Glutamatergic neuron (in vitro differentiated cells): ENCODE data around the gene INTS11. TPM values are rescaled to one million over a fixed set of nuclear protein-coding genes. Genes with fewer than 3 reads are reported as not detected.

Source experiments
- DNase-seq: peaks from one replicate; pipeline ENCODE4 v3.0.0; 2022
- H3K27ac Mint-ChIP-seq: one replicate; pipeline ENCODE4 v1.8.0; 2020; ENCODE audit warnings: mild to moderate bottlenecking, mixed read lengths, inconsistent platforms; ENCODE audit not compliant: unreplicated experiment
- H3K27me3 Mint-ChIP-seq: one replicate; pipeline ENCODE4 v1.8.0; 2020; ENCODE audit warnings: mild to moderate bottlenecking, moderate library complexity, mixed read lengths, inconsistent platforms; ENCODE audit not compliant: unreplicated experiment
- H3K36me3 Mint-ChIP-seq: one replicate; pipeline ENCODE4 v1.8.0; 2020; ENCODE audit warnings: mild to moderate bottlenecking, mixed read lengths, inconsistent platforms; ENCODE audit not compliant: unreplicated experiment
- H3K4me1 Mint-ChIP-seq: one replicate; pipeline ENCODE4 v1.8.0; 2020; ENCODE audit warnings: mild to moderate bottlenecking, low read depth, mixed read lengths, inconsistent platforms; ENCODE audit not compliant: unreplicated experiment
- H3K4me3 Mint-ChIP-seq: one replicate; pipeline ENCODE4 v1.8.0; 2020; ENCODE audit warnings: mild to moderate bottlenecking, mixed read lengths, inconsistent platforms; ENCODE audit not compliant: unreplicated experiment
- H3K9me3 Mint-ChIP-seq: one replicate; pipeline ENCODE4 v1.8.0; 2020; ENCODE audit warnings: mild to moderate bottlenecking, moderate library complexity, mixed read lengths, inconsistent platforms; ENCODE audit not compliant: unreplicated experiment
- long read RNA-seq: library from polyadenylated mRNA; unstranded; transcript quantifications from one replicate; pipeline ENCODE4 v2.0.0, GENCODE V29; 2020; ENCODE audit not compliant: unreplicated experiment
- total RNA-seq: library from RNA; stranded (reverse); fragmentation: NEBNext Ultra II Directional; extraction: Animal tissue kit (Norgen Biotek cat#: 25700); gene quantifications from one replicate; pipeline ENCODE4 v1.2.1, GENCODE V29; 2021; ENCODE audit not compliant: unreplicated experiment
- TF ChIP-seq, protein P1 (sequence below): fragments of 200-600 bp; sonication (generic); IDR thresholded peaks from one replicate; pipeline ENCODE4 v1.5.0; 2021; ENCODE audit not compliant: partially characterized antibody, unreplicated experiment

INTS11 gene
- 147 TPM for total RNA-seq
- long read RNA-seq, transcript INTS11-208 (17 exons, 2,148 nt), result major isoform, 47 of 69 reads
- long read RNA-seq, partial matches to known transcripts, result 2 of 69 reads
- long read RNA-seq, other reads (novel, unspliced or antisense), result 11 of 69 reads

DNA sequence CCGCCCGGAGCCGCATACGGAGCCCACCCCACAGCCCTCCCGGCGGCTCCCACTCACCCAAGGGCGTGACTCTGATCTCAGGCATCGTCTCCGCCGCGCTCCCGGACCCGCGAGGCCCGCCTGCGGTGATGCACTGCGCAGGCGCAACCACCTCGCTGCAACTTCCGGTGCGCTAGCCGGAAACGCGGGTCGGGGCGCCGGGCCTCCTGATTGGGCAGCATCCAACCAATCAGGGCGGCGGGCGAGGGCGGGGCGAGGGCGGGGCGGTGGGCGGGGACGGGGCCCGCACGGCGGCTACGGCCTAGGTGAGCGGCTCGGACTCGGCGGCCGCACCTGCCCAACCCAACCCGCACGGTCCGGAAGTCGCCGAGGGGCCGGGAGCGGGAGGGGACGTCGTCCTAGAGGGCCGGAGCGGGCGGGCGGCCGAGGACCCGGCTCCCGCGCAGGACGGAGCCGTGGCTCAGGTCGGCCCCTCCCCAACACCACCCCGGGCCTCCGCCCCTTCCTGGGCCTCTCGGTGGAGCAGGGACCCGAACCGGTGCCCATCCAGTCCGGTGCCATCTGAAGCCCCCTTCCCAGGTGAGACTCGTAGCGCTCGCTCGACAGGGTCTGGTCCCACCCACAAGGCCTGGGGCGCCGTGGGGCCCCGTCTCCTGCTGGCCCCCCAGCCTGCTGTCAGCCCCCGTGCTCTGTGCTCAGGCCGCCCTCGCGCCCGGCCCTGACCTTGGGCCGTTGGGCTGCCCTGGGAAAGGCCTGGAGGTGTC, at the start of gene INTS11, which contains the start of gene CPTP:
TSS of gene INTS11 (minus strand) at position 137 of the 764 bp plus-strand sequence. CDS start at position 85, 52 bp downstream.
TSS of gene CPTP (plus strand) at position 279 of the 764 bp plus-strand sequence. CDS start 2,109 bp downstream, outside the sequence.
- Mint-ChIP-seq H3K4me1 (peaks cover 6% of the 10 kb centered on the region), H3K4me3 (peak within 1 kb of the TSS; percentile 85), H3K9me3 (peaks cover 7% of the 10 kb centered on the region), H3K27ac (peak within 1 kb of the TSS; percentile 82), H3K36me3 (no peaks in the 10 kb centered on the region), H3K27me3 (peaks cover 7% of the 10 kb centered on the region)
- TF ChIP-seq, protein P1, sequence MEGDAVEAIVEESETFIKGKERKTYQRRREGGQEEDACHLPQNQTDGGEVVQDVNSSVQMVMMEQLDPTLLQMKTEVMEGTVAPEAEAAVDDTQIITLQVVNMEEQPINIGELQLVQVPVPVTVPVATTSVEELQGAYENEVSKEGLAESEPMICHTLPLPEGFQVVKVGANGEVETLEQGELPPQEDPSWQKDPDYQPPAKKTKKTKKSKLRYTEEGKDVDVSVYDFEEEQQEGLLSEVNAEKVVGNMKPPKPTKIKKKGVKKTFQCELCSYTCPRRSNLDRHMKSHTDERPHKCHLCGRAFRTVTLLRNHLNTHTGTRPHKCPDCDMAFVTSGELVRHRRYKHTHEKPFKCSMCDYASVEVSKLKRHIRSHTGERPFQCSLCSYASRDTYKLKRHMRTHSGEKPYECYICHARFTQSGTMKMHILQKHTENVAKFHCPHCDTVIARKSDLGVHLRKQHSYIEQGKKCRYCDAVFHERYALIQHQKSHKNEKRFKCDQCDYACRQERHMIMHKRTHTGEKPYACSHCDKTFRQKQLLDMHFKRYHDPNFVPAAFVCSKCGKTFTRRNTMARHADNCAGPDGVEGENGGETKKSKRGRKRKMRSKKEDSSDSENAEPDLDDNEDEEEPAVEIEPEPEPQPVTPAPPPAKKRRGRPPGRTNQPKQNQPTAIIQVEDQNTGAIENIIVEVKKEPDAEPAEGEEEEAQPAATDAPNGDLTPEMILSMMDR, result no peak
- DNase-seq, result peak; percentile 98

DNA sequence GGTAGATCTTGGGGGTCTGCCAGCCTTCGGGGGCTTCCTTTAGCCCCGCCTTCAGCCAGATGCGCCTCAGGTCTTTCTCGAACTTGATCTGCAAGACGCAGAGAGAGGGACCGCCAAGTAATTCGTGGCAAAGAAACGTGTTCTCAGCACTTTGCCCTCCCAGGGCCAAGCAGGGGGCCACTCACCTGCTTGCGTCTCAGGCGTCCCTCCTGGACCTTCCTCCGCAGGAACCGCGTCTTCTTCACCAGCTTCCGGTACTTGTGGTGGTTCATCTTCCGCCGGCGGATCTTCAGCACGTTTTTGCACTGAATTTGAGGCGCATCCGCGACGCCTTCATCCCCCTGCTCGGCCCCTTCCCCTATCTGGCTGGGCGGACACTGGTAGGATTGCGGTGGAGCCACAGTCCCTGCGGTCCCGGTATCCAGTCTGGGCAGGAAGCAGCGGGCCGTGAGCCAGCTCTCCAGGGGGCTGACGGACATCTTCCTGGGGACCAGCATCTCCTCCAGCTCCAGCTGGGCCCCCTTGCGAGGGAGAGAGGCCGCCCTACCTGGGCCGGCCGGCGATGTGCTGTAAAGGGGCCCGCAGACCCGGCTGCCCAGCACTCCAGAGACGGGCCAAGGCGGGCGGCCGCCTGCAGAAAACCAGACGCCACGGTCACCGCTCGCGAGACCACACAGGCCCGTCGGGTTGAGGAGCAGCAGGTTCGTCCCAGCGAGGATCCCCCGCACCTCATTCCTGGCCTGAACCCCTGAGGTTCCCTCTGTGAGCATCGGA, 49.5 kb upstream of the INTS11 start:
- Mint-ChIP-seq H3K9me3 (peaks cover 2% of the 10 kb centered on the region), H3K4me1 (no peaks in the 10 kb centered on the region), H3K4me3 (peak overlapping the region; percentile 79), H3K27me3 (no peaks in the 10 kb centered on the region), H3K27ac (no peak overlapping the region), H3K36me3 (no peaks in the 10 kb centered on the region)
- TF ChIP-seq, protein P1, result no peak
- no peak for DNase-seq

DNA sequence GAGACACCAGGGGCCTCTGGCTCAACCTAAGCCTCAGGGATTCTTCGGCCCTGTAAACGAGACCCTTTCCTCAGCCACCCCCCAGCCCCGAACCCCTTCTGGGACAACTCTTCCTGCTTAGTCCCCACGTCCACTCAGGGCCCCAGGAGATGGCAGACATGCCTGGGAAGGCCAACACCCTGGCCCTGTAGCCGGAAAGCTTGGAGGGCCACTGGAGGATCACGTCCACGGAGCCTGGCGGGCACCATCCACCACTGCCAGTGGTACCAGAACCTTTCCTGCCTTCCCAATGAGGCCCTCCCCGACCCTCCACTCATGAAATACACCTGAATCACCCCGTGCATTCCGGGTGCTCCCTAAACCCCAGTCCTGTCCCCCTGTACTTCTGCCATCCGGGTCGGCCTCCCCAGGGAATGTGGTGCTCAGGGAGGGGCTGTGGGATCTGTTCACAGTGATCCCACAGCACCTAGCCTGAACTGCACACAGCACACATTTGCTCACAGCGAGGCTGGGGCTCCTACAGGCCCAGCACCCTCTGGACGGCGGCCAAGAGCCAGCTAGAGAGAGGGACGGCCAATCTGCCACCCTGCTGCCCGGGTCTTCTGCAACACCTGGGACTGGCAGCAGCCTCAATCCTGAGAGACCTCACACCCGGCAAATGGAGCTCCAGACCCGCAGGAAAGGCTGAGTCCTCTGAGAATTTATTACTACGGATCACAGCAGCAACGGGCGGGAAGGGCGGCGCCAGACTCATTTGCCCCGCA, 48.8 kb upstream of the INTS11 start:
- no peak overlapping the region for H3K27ac Mint-ChIP-seq
- no peak for DNase-seq
- TF ChIP-seq, protein P1, result no peak
- peaks cover 2% of the 10 kb centered on the region for H3K9me3 Mint-ChIP-seq
- no peaks in the 10 kb centered on the region for H3K27me3 Mint-ChIP-seq
- H3K4me3 Mint-ChIP-seq, result peak overlapping the region; percentile 52
- H3K36me3 Mint-ChIP-seq, result no peaks in the 10 kb centered on the region
- H3K4me1 Mint-ChIP-seq, result no peaks in the 10 kb centered on the region

DNA sequence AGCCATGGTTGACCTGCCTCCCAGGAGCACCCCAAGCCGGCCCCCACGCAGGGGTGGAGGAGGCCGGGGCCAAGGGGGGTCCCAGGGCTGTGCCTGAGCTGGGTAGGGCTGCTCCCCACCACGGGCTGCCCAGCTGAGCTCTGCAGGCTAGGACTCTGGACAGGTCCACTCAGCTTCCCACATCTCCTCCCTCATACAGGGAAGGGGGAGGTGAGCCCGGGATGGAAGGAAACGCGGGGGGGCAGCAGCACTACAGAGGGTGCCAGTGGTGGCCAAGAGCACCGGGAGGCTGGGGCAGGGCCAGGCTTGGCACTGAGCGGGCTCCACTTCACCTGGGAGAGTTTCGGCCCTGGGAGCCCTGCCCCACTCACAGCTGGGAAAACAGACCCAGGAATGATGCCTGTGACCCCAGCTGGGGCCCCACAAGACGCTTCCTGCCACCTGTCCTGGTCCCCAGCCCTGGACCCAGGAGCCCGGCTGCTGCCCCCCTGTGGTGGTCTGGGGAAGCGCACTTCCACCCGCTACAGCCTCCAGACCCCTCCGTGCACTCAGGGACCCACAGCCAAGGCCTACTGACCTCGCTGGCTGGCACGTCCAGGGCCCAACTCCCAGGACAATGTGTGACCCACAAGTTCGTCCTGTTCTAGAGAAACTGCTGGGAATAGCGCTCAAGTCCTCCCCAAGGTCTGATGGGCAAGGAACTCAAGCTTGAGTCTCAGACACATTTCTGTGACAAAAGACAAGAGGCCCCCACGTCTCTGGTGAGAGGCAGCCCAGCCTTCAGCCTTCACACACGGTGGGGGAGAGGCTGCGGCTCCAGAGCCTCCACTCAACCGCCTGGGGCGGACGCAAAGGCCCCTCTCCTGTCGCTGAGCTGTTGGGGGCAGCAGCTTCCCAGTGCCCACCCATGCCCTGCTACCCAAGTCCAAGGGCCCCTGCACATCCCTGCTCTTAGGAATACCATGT, 47.6 kb upstream of the INTS11 start:
- DNase-seq, result peak; percentile 89
- peak overlapping the region; percentile 15 for H3K4me3 Mint-ChIP-seq
- no peaks in the 10 kb centered on the region for H3K4me1 Mint-ChIP-seq
- H3K27ac Mint-ChIP-seq, result no peak overlapping the region
- no peaks in the 10 kb centered on the region for H3K36me3 Mint-ChIP-seq
- H3K9me3 Mint-ChIP-seq, result peaks cover 2% of the 10 kb centered on the region
- no peaks in the 10 kb centered on the region for H3K27me3 Mint-ChIP-seq
- TF ChIP-seq, protein P1, result peak; percentile 97
